Astrocyte (in vitro differentiated cells and primary cell): ENCODE measurements around the gene RNGTT. TPM values are rescaled to one million over a fixed set of nuclear protein-coding genes. Genes with fewer than 3 reads are reported as not detected.
A peak's percentile ranks its signal among the peaks of the same experiment; 100 is the strongest.

Source experiments
- DNase-seq: peaks from one replicate; pipeline ENCODE4 v3.0.0-alpha.2; 2010; ENCODE audit warnings: low read depth
- FAIRE-seq: peaks from 2 replicates; lab custom pipeline; 2011; peaks lifted over from hg19 to GRCh38; lab: Jason Lieb, UNC
- H2AFZ ChIP-seq: 2 replicates; pipeline ENCODE4 v1.6.0; 2012; ENCODE audit warnings: low read depth, low read length, inconsistent platforms
- H3K27ac ChIP-seq: 2 replicates; pipeline ENCODE4 v1.5.1; 2011; ENCODE audit warnings: low read depth, low read length, inconsistent platforms
- H3K27me3 ChIP-seq: 2 replicates; pipeline ENCODE4 v1.6.0; 2011; ENCODE audit warnings: low read length, inconsistent platforms; ENCODE audit not compliant: insufficient read depth
- H3K36me3 ChIP-seq: 2 replicates; pipeline ENCODE4 v1.5.1; 2011; ENCODE audit warnings: low read length, inconsistent platforms; ENCODE audit not compliant: insufficient read depth
- H3K4me1 ChIP-seq: 2 replicates; pipeline ENCODE4 v1.5.1; 2011; ENCODE audit warnings: low read length, inconsistent platforms; ENCODE audit not compliant: insufficient read depth
- H3K4me2 ChIP-seq: 2 replicates; pipeline ENCODE4 v1.6.0; 2012; ENCODE audit warnings: low read length, inconsistent platforms
- H3K4me3 ChIP-seq: 2 replicates; pipeline ENCODE4 v1.5.1; 2011; ENCODE audit warnings: low read depth, mild to moderate bottlenecking, low read length, inconsistent platforms; ENCODE audit not compliant: insufficient read depth
- H3K79me2 ChIP-seq: 2 replicates; pipeline ENCODE4 v1.6.0; 2012; ENCODE audit warnings: mild to moderate bottlenecking, low read length, inconsistent platforms; ENCODE audit not compliant: insufficient read depth
- H3K9ac ChIP-seq: 2 replicates; pipeline ENCODE4 v1.6.0; 2012; ENCODE audit warnings: mild to moderate bottlenecking, low read length, inconsistent platforms
- H3K9me3 ChIP-seq: 2 replicates; pipeline ENCODE4 v1.5.1; 2012; ENCODE audit warnings: low read depth, mild to moderate bottlenecking, low read length, inconsistent platforms; ENCODE audit not compliant: insufficient read depth
- H4K20me1 ChIP-seq: 2 replicates; pipeline ENCODE4 v1.6.0; 2012; ENCODE audit warnings: low read length, inconsistent platforms; ENCODE audit not compliant: insufficient read depth
- H3K27ac Mint-ChIP-seq: one replicate; pipeline ENCODE4 v1.8.0; 2021; ENCODE audit warnings: mild to moderate bottlenecking, mixed read lengths; ENCODE audit not compliant: unreplicated experiment
- H3K27me3 Mint-ChIP-seq: one replicate; pipeline ENCODE4 v1.8.0; 2021; ENCODE audit warnings: low read depth, mixed read lengths; ENCODE audit not compliant: unreplicated experiment
- H3K36me3 Mint-ChIP-seq: one replicate; pipeline ENCODE4 v1.8.0; 2021; ENCODE audit warnings: low read depth, mixed read lengths; ENCODE audit not compliant: unreplicated experiment
- H3K4me1 Mint-ChIP-seq: one replicate; pipeline ENCODE4 v1.8.0; 2021; ENCODE audit warnings: low read depth, mixed read lengths; ENCODE audit not compliant: unreplicated experiment
- H3K4me3 Mint-ChIP-seq: one replicate; pipeline ENCODE4 v1.8.0; 2021; ENCODE audit warnings: mild to moderate bottlenecking, moderate library complexity, mixed read lengths; ENCODE audit not compliant: unreplicated experiment
- H3K9me3 Mint-ChIP-seq: one replicate; pipeline ENCODE4 v1.8.0; 2021; ENCODE audit warnings: mild to moderate bottlenecking, mixed read lengths; ENCODE audit not compliant: unreplicated experiment
- CTCF ChIP-seq: IDR thresholded peaks from 2 replicates; pipeline ENCODE4 v1.5.1; 2011; ENCODE audit warnings: low read depth, mild to moderate bottlenecking, inconsistent platforms, low read length, moderate library complexity; ENCODE audit not compliant: insufficient read depth
- EZH2 ChIP-seq: IDR thresholded peaks from 2 replicates; pipeline ENCODE4 v1.6.1; 2012; ENCODE audit warnings: mild to moderate bottlenecking, low read length, inconsistent platforms; ENCODE audit not compliant: insufficient read depth
- total RNA-seq: library from RNA; stranded (reverse); gene quantifications from 2 replicates; pipeline ENCODE4 v1.2.1, GENCODE V29; 2021

RNGTT gene
- total RNA-seq, 1 donor from 2014 or later: 16.0 TPM

- Mint-ChIP-seq H3K27ac (no peak overlapping the region), H3K4me1 (peaks cover 14% of the 10 kb centered on the region), H3K27me3 (no peaks in the 10 kb centered on the region), H3K9me3 (no peaks in the 10 kb centered on the region), H3K36me3 (peaks cover 4% of the 10 kb centered on the region), H3K4me3 (no peak overlapping the region)
- TF ChIP-seq EZH2 (no peak), CTCF (no peak)
- H3K36me3 ChIP-seq: no peaks in the 10 kb centered on the region
- H3K27ac ChIP-seq: no peak overlapping the region
- no peaks in the 10 kb centered on the region for H4K20me1 ChIP-seq
- H3K9ac ChIP-seq: no peak overlapping the region
- no peaks in the 10 kb centered on the region for H3K27me3 ChIP-seq
- H2AFZ ChIP-seq: no peak overlapping the region
- no peak overlapping the region for H3K4me2 ChIP-seq
- no peaks in the 10 kb centered on the region for H3K79me2 ChIP-seq
- H3K4me1 ChIP-seq: no peaks in the 10 kb centered on the region
- H3K9me3 ChIP-seq: no peaks in the 10 kb centered on the region
- FAIRE-seq: no peak
- no peak overlapping the region for H3K4me3 ChIP-seq
- no peak for DNase-seq
Measured at GRCh38 chr6:88631830-88632229, 331.6 kb downstream of the RNGTT start.

- Histone ChIP-seq H3K27me3 (no peaks in the 10 kb centered on the region), H3K9ac (no peak overlapping the region), H2AFZ (no peak overlapping the region), H3K4me3 (no peak overlapping the region), H3K79me2 (no peaks in the 10 kb centered on the region), H3K9me3 (no peaks in the 10 kb centered on the region), H3K4me2 (no peak overlapping the region), H3K4me1 (no peaks in the 10 kb centered on the region), H3K36me3 (no peaks in the 10 kb centered on the region), H4K20me1 (no peaks in the 10 kb centered on the region), H3K27ac (no peak overlapping the region)
- Mint-ChIP-seq H3K27ac (no peak overlapping the region), H3K36me3 (peaks cover 2% of the 10 kb centered on the region), H3K4me3 (no peak overlapping the region), H3K27me3 (no peaks in the 10 kb centered on the region), H3K4me1 (peaks cover 14% of the 10 kb centered on the region), H3K9me3 (no peaks in the 10 kb centered on the region)
- no peak for FAIRE-seq
- no peak for TF ChIP-seq CTCF
- no peak for TF ChIP-seq EZH2
- no peak for DNase-seq
Measured at GRCh38 chr6:88629838-88630494, 333.5 kb downstream of the RNGTT start.

GRCh38 chr6:88626460-88626859 lies 337.0 kb downstream of the RNGTT start:
- peak; percentile 16 for DNase-seq
- no peaks in the 10 kb centered on the region for H3K9me3 Mint-ChIP-seq

More at GRCh38 chr6:88626460-88626859, 337.0 kb downstream of the RNGTT start:
- Histone ChIP-seq H3K79me2 (no peaks in the 10 kb centered on the region), H4K20me1 (no peaks in the 10 kb centered on the region), H3K9me3 (no peaks in the 10 kb centered on the region), H3K27me3 (no peaks in the 10 kb centered on the region), H3K4me2 (no peak overlapping the region), H3K36me3 (no peaks in the 10 kb centered on the region), H3K4me3 (no peak overlapping the region), H3K27ac (no peak overlapping the region), H3K4me1 (no peaks in the 10 kb centered on the region), H2AFZ (no peak overlapping the region), H3K9ac (no peak overlapping the region)
- H3K27me3 Mint-ChIP-seq: no peaks in the 10 kb centered on the region
- no peaks in the 10 kb centered on the region for H3K36me3 Mint-ChIP-seq
- H3K27ac Mint-ChIP-seq: no peak overlapping the region
- H3K4me3 Mint-ChIP-seq: no peak overlapping the region
- no peak for TF ChIP-seq EZH2
- TF ChIP-seq CTCF: no peak
- FAIRE-seq: no peak
- H3K4me1 Mint-ChIP-seq: peaks cover 14% of the 10 kb centered on the region
